Activated T-cell treated with anti-CD3 and anti-CD28 coated beads, Interleukin-2, amount 50 U/mL, for 4 hours (primary cell): ENCODE measurements around the gene UACA. TPM values are rescaled to one million over a fixed set of nuclear protein-coding genes. Genes with fewer than 3 reads are reported as not detected.

ENCODE experiments used
- ATAC-seq, 2 donors: fragments of 200-7000 bp; cut with Tn5 transposase; one replicate each; pipeline ENCODE4 v1.10.0; 2021
- DNase-seq: peaks from one replicate; pipeline ENCODE4 v3.0.0-alpha.2; 2020
- H3K27me3 Mint-ChIP-seq: one replicate; pipeline ENCODE4 v1.8.0; 2021; ENCODE audit warnings: low read depth, mixed read lengths
- H3K36me3 Mint-ChIP-seq: one replicate; pipeline ENCODE4 v1.8.0; 2022; ENCODE audit warnings: mixed read lengths; ENCODE audit not compliant: insufficient read depth
- H3K4me1 Mint-ChIP-seq: one replicate; pipeline ENCODE4 v1.8.0; 2021; ENCODE audit warnings: low read depth, mixed read lengths
- H3K4me3 Mint-ChIP-seq: one replicate; pipeline ENCODE4 v1.8.0; 2021; ENCODE audit warnings: mild to moderate bottlenecking, moderate library complexity, mixed read lengths
- H3K9me3 Mint-ChIP-seq: one replicate; pipeline ENCODE4 v1.8.0; 2021; ENCODE audit warnings: mixed read lengths
- total RNA-seq, 3 donors: library from RNA; stranded (reverse); gene quantifications; one replicate each; pipeline ENCODE4 v1.2.1, GENCODE V29; 2021

UACA gene
- total RNA-seq, 3 donors from 2014 or later = 0.33 to 1.1 (median 0.61) TPM

- Mint-ChIP-seq H3K36me3 (no peaks in the 10 kb centered on the region), H3K27me3 (peaks cover 5% of the 10 kb centered on the region), H3K4me3 (no peak overlapping the region), H3K4me1 (no peaks in the 10 kb centered on the region), H3K9me3 (no peaks in the 10 kb centered on the region)
- DNase-seq (no peak), ATAC-seq (no peak)
These were observed 109.9 kb downstream of the UACA start for GRCh38 chr15:70653426-70653825.

DNA sequence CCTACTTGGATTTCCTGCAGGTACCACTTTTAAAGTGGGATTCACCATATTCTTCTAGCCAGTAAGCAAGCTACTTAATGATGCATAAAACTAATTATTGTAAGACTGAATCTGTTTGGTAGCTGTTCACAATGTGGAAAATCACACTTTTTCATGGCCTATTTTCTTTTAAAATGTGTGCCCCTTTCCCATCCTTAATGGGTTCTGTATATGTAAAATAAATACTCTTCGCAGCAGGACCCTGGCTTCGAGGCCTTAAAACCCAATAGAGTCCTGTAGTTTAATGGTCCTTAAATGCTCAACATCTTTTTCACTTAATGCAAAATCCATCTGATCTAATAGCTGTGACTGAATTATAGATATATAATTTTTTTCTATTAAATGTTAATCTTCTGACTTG lies 111.0 kb downstream of the UACA start:
- ATAC-seq = no peak
- H3K4me3 Mint-ChIP-seq = no peak overlapping the region
- no peaks in the 10 kb centered on the region for H3K9me3 Mint-ChIP-seq
- DNase-seq = no peak
- peaks cover 5% of the 10 kb centered on the region for H3K27me3 Mint-ChIP-seq
- no peaks in the 10 kb centered on the region for H3K4me1 Mint-ChIP-seq
- H3K36me3 Mint-ChIP-seq = no peaks in the 10 kb centered on the region

GRCh38 chr15:70651303-70651845 lies 112.0 kb downstream of the UACA start:
- ATAC-seq (no peak), DNase-seq (no peak)
- Mint-ChIP-seq H3K4me3 (no peak overlapping the region), H3K36me3 (no peaks in the 10 kb centered on the region), H3K9me3 (no peaks in the 10 kb centered on the region), H3K4me1 (no peaks in the 10 kb centered on the region), H3K27me3 (peaks cover 11% of the 10 kb centered on the region)

DNA sequence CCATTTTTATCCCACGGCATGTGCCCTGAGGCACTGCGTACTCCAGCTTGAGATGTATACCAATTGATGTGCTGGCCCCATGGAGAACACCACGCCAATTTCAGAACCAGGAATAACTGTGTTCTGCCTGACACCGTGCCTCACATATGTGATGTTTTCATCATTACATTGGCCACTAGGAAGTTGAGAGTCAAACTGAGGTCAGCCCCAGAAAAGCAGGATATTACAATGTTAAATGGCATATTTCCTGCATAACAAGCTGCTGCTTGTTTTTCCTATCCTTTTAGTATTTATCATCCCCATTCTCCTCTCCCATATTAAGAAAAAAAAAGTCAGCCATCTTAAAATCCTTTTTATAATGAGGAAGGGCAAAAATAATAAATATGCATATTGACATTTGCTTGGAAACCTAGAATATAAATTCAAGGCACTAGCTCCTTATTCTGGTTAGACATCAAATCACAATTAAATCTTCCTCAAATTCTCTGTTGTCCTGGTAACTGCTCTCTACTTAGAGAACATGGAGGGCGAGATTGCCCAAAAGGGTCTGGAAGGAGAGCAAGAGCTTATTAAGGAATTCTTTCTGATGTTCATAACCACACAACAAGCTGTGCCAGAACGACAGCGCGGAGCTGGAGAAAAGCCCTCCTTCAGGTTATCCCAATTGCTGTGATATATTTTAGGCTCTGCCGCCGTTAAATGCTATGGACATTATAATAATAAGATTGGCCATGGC lies 112.6 kb downstream of the UACA start:
- H3K27me3 Mint-ChIP-seq = peaks cover 13% of the 10 kb centered on the region
- DNase-seq (no peak), ATAC-seq (no peak)
- no peaks in the 10 kb centered on the region for H3K36me3 Mint-ChIP-seq
- H3K4me3 Mint-ChIP-seq = no peak overlapping the region
- no peaks in the 10 kb centered on the region for H3K4me1 Mint-ChIP-seq
- H3K9me3 Mint-ChIP-seq = no peaks in the 10 kb centered on the region

DNA sequence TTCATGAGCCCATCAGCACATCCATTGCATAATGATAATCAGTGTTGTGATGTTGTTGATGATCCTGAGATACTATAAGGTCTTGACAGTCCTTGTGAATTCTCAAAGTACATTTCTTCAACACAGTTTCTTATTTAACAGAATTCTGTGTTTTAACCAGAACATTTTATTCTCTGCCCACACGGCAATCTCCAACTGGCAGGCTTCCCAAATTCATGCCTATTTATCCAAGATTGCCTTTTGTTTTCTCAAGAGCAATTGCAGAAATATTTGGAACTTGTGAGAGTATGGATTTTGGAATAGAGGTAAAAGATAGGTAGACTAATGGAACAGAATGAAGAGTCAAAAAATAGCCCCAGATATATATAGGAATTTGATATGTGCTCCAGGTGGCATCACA lies 116.0 kb downstream of the UACA start:
- Mint-ChIP-seq H3K4me1 (no peaks in the 10 kb centered on the region), H3K4me3 (no peak overlapping the region), H3K36me3 (no peaks in the 10 kb centered on the region), H3K9me3 (no peaks in the 10 kb centered on the region), H3K27me3 (peaks cover 18% of the 10 kb centered on the region)
- DNase-seq (no peak), ATAC-seq (no peak)

DNA sequence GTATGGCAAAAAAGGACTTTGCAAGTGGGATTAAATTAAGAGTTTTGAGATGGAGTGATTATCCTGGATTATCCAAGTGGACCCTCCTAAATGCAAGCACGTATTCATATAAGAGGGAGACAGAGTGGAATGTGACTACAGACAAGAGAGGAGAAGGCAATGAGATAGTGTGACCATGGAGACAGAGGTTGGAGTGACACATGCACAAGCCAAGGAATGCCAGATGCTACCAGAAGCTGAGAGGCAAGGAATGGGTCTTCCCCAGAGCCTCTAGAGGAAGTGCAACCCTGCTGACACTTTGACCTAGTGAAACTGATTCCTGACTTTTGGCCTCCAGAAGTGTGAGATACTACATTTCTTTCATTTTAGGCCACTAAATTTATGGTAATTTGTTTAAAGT lies 117.2 kb downstream of the UACA start:
- no peaks in the 10 kb centered on the region for H3K9me3 Mint-ChIP-seq
- ATAC-seq = no peak
- peaks cover 18% of the 10 kb centered on the region for H3K27me3 Mint-ChIP-seq
- no peaks in the 10 kb centered on the region for H3K4me1 Mint-ChIP-seq
- no peak for DNase-seq
- H3K36me3 Mint-ChIP-seq = no peaks in the 10 kb centered on the region
- no peak overlapping the region for H3K4me3 Mint-ChIP-seq

DNA sequence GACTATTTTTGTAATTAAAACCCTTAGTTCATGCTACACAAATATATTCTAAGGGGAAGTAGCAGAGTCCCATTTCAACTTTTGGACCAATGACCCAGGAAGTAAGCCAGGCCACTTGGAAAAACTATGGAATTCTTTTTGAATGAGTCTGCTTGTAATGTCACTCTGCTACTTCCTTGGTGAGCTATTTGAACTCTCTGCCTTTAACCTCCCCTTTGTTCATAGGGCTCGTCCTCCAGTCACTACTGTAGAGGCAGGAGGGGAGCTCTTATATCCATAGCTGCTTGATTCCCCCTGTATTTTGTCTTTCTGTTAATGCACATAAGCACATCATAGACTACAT lies 119.6 kb downstream of the UACA start:
- Mint-ChIP-seq H3K36me3 (no peaks in the 10 kb centered on the region), H3K9me3 (no peaks in the 10 kb centered on the region), H3K4me1 (no peaks in the 10 kb centered on the region), H3K27me3 (peaks cover 13% of the 10 kb centered on the region), H3K4me3 (no peak overlapping the region)
- no peak for DNase-seq
- ATAC-seq = no peak

DNA sequence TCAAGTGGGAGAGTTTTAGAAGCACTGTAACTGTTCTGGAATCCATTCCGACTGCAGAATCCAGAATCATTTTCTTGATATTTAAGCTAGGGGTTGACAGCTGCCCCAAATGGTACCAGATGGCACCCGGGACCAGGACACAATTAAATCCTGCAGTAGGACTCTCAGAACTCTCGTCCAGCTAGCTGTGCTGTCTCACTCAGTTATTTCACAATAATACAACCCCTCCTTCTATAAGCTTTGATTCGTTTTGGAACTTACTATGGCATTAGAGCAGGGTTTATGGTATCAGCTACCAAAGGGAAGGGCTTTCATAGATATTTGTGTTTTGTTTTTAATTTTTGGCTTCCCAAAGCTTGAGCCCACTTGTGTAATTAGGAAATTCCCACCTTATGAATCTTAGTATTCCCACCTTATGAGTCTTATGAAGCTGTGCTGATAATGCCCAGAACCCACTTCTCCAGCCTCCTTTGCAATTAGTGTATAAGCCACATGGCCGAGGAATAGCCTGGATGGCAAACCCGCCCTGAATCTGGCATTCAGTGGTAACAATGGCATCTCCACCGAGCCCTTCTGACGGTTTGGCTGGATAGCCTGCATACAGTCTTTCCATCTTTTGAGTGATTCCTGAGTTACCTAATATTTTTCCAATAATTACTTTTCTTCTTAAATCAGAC lies 120.1 kb downstream of the UACA start:
- Mint-ChIP-seq H3K36me3 (no peaks in the 10 kb centered on the region), H3K9me3 (no peaks in the 10 kb centered on the region), H3K27me3 (peaks cover 13% of the 10 kb centered on the region), H3K4me1 (no peaks in the 10 kb centered on the region), H3K4me3 (no peak overlapping the region)
- ATAC-seq (no peak), DNase-seq (no peak)

DNA sequence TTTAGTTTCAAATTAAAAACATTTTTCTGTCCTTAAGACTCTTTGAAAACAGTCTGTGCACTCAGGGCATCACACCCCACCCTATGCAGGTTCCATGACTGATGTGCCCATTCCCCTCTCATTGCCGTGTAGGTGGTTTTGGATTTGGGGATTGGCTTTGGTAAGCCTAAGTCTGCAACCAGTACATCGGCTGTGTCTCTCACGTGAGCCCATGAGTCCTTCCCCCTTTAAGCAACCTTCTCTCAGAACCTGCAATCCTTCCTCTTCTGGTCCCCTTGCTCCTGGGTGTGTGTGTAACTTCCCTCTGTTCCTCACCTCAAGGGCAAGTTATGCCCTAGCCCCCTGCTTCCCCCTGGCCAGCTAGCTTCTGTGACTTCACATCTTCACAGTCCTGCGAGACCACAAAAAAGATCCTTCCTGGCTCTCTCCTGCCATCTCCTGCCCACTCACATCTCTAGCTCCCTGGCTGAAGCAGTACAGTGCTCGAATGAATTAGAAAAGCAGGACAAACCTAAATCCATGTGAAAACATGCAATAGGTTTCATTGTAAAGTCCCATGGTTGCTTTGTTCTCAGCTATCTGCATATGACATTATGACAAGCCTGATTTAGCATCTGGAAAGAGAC lies 126.7 kb downstream of the UACA start:
- no peaks in the 10 kb centered on the region for H3K9me3 Mint-ChIP-seq
- peaks cover 21% of the 10 kb centered on the region for H3K27me3 Mint-ChIP-seq
- no peaks in the 10 kb centered on the region for H3K36me3 Mint-ChIP-seq
- H3K4me3 Mint-ChIP-seq = no peak overlapping the region
- no peak for ATAC-seq
- peaks cover 6% of the 10 kb centered on the region for H3K4me1 Mint-ChIP-seq
- DNase-seq = no peak

DNA sequence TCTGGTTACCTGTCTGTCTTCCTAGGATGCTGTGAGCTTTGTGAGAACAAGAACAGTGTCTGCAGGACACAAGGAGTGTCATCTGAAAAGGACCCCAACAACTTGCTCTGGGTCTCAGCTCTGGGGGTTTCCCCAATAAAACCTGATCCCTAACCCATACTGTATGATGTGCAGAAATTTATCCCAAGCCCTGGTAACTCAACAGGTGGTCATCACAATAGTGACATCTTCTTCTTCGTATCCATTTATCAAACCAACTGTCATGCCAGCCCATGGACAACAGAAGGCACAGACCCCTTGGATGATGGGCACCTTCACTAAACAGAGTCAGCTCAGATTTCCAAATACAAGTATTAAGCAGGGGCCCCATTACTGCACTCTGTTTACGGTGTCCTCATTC lies 127.5 kb downstream of the UACA start:
- Mint-ChIP-seq H3K9me3 (no peaks in the 10 kb centered on the region), H3K4me1 (peaks cover 6% of the 10 kb centered on the region)
- no peak for ATAC-seq

DNA sequence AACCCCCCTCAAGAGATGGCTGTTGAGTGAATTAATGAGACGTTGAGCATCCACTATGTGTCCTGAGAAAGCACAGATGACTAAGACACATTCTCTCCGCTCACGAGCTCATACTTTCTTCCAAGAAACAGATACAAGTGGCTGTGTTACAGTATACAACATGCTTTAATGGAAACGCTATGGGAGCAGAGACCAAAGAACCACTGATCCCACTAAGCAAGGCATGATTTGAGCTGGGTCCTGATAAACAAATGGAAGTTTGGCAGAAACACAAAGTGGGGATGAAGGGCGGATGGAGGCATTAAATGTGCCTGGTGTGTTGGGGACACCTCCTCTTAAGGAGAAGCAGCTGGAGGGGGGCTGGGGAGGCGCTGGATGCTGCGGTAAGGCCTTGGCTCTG lies 129.4 kb downstream of the UACA start:
- Mint-ChIP-seq H3K27me3 (peaks cover 33% of the 10 kb centered on the region), H3K4me1 (peaks cover 6% of the 10 kb centered on the region), H3K9me3 (no peaks in the 10 kb centered on the region), H3K4me3 (no peak overlapping the region), H3K36me3 (no peaks in the 10 kb centered on the region)
- ATAC-seq (no peak), DNase-seq (no peak)

More for the DNA sequence above, 127.5 kb downstream of the UACA start:
- DNase-seq = no peak
- no peaks in the 10 kb centered on the region for H3K36me3 Mint-ChIP-seq
- no peak overlapping the region for H3K4me3 Mint-ChIP-seq
- peaks cover 22% of the 10 kb centered on the region for H3K27me3 Mint-ChIP-seq

DNA sequence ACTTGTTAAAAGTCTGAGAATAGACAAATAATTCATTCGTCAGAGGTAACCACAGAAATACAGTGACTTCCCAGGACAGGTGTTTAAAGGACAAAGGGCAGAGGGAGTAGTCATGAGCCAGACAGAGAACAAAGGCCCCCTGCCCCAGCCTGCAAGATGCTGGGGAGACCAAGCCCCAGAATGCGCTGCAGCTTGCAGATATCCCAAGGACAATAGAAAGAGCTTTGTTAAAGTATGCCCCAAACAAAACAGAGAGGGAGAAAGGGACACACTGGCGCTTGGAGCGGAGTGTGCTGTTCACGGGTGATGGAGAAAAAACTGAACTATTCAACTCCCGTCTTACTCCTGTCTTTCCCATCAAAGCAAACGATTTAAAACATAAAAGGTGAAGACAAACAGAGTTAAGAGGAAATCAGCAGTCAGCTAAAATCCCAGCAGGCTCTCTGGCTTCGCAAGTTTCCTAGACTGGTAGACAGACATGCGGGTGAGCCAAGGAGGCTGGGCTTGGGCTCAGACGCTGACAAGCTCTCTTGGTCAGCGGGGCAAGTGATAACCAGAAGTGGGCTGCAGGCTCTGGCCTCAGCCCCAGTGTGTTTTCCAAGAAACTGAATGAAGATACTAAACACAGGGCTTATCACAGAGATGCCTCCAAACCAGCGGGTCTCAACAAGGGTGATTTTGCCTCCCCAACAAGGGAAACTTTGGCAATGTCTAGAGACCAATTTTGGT lies 130.1 kb downstream of the UACA start:
- Mint-ChIP-seq H3K4me1 (peaks cover 6% of the 10 kb centered on the region), H3K9me3 (no peaks in the 10 kb centered on the region), H3K36me3 (no peaks in the 10 kb centered on the region), H3K27me3 (peaks cover 38% of the 10 kb centered on the region), H3K4me3 (no peak overlapping the region)
- DNase-seq (no peak), ATAC-seq (no peak)

DNA sequence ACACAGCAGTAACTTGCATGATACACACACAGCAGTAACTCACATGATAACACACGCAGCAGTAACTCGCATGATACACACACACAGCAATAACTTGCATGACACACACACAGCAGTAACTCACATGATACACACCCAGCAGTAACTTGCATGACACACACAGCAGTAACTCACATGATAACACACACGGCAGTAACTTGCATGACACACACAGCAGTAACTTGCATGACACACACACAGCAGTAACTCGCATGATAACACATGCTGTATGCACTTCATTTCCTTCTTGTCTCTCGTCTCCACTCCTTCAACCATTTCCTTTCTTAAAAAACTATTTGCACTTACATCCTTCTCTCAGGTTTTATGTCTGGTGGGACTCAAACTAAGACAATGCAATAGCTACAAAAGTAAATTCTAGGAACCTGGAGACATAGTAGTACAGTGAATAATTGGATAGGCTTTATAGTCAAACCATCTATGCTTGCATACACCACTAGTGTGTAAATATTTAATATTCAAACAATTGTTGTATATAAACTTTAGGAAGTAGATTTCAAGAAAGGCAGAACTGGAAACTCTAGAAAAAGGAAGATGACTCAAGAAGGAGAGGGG lies 130.8 kb downstream of the UACA start:
- no peaks in the 10 kb centered on the region for H3K36me3 Mint-ChIP-seq
- no peak overlapping the region for H3K4me3 Mint-ChIP-seq
- H3K27me3 Mint-ChIP-seq = peaks cover 38% of the 10 kb centered on the region
- no peak for DNase-seq
- ATAC-seq = peak in 1 of 2 donors; percentile 38
- peaks cover 6% of the 10 kb centered on the region for H3K4me1 Mint-ChIP-seq
- no peaks in the 10 kb centered on the region for H3K9me3 Mint-ChIP-seq

- no peaks in the 10 kb centered on the region for H3K36me3 Mint-ChIP-seq
- DNase-seq (no peak), ATAC-seq (no peak)
- no peak overlapping the region for H3K4me3 Mint-ChIP-seq
- peaks cover 6% of the 10 kb centered on the region for H3K4me1 Mint-ChIP-seq
- H3K27me3 Mint-ChIP-seq = peaks cover 38% of the 10 kb centered on the region
- no peaks in the 10 kb centered on the region for H3K9me3 Mint-ChIP-seq
These were observed 131.3 kb downstream of the UACA start for GRCh38 chr15:70632079-70632478.
